GM12865 (cell line): Measurements from ENCODE around the gene ABHD3.
A peak's percentile ranks its signal among the peaks of the same experiment; 100 is the strongest.

Experiments used
- DNase-seq: peaks from one replicate; pipeline ENCODE4 v3.0.0; 2010; ENCODE audit warnings: low read depth
- H3K4me3 ChIP-seq: 2 replicates; pipeline ENCODE4 v1.5.1; 2011; ENCODE audit warnings: mild to moderate bottlenecking, low read depth, low read length, control low read depth
- CTCF ChIP-seq: IDR thresholded peaks from 2 replicates; pipeline ENCODE4 v1.5.1; 2011; ENCODE audit warnings: low read length, control low read depth, low read depth, inconsistent platforms; ENCODE audit not compliant: insufficient read depth; ENCODE audit errors: missing control alignments

The ABHD3 gene

GRCh38 chr18:21704603-21705364, at the start of gene ABHD3:
Gene ABHD3 (minus strand): TSS chr18:21704774. CDS start chr18:21704665, 109 bp downstream.
- peak; percentile 96 for DNase-seq
- peak; percentile 34 for TF ChIP-seq CTCF

GRCh38 chr18:21747764-21748693, 43.5 kb upstream of the ABHD3 start:
- peak; percentile 10 for DNase-seq
- no peak overlapping the region for H3K4me3 ChIP-seq
- no peak for TF ChIP-seq CTCF

More at GRCh38 chr18:21704603-21705364, at the start of gene ABHD3:
- H3K4me3 ChIP-seq = peak within 1 kb of the TSS; percentile 87

GRCh38 chr18:21747268-21747667, 42.7 kb upstream of the ABHD3 start:
- no peak for TF ChIP-seq CTCF
- DNase-seq = no peak
- no peak overlapping the region for H3K4me3 ChIP-seq

GRCh38 chr18:21745231-21745630, 40.7 kb upstream of the ABHD3 start:
- H3K4me3 ChIP-seq = no peak overlapping the region
- TF ChIP-seq CTCF = no peak
- DNase-seq = no peak

- no peak overlapping the region for H3K4me3 ChIP-seq
- peak; percentile 20 for DNase-seq
- no peak for TF ChIP-seq CTCF
Observed at GRCh38 chr18:21743166-21743832, 38.7 kb upstream of the ABHD3 start.

GRCh38 chr18:21742315-21742687, 37.7 kb upstream of the ABHD3 start:
- DNase-seq = no peak
- no peak for TF ChIP-seq CTCF
- peak overlapping the region; percentile 99 for H3K4me3 ChIP-seq
